CD4-positive, CD25-positive, alpha-beta regulatory T cell (primary cell): ENCODE measurements around the gene SMURF1. TPM values are rescaled to one million over a fixed set of nuclear protein-coding genes. Genes with fewer than 3 reads are reported as not detected.
A peak's percentile ranks its signal among the peaks of the same experiment; 100 is the strongest.

Experiments used
- ATAC-seq, 2 donors: fragments of 150-1000 bp; cut with Tn5 transposase; one replicate each; pipeline ENCODE4 v1.10.0; 2021; ENCODE audit warnings: low read depth in 2 of 2, moderate number of reproducible peaks in 2 of 2, moderate library complexity in 1 of 2
- DNase-seq, 3 donors: peaks; one replicate each; pipeline versions ENCODE4 v3.0.0 to v3.0.0-alpha.2; 2012 to 2022; ENCODE audit warnings: mixed read lengths in 1 of 3
- H3K27ac ChIP-seq: one replicate; pipeline ENCODE4 v1.7.0; 2013; ENCODE audit warnings: mild to moderate bottlenecking, low read length; ENCODE audit not compliant: insufficient read depth, poor library complexity, severe bottlenecking
- H3K27me3 ChIP-seq: one replicate; pipeline ENCODE4 v1.7.0; 2013; ENCODE audit warnings: low read length; ENCODE audit not compliant: control insufficient read depth, insufficient read depth
- H3K36me3 ChIP-seq: one replicate; pipeline ENCODE4 v1.7.0; 2013; ENCODE audit warnings: mild to moderate bottlenecking, low read length, moderate library complexity; ENCODE audit not compliant: control insufficient read depth, insufficient read depth
- H3K4me1 ChIP-seq: 2 replicates; pipeline ENCODE4 v1.7.0; 2013; ENCODE audit warnings: mild to moderate bottlenecking, low read length; ENCODE audit not compliant: insufficient read depth, control insufficient read depth, poor library complexity, severe bottlenecking
- H3K4me3 ChIP-seq: one replicate; pipeline ENCODE4 v1.7.0; 2013; ENCODE audit warnings: low read depth, mild to moderate bottlenecking, low read length, moderate library complexity
- H3K9me3 ChIP-seq, 2 experiments: 1 replicate in 1 of 2; 2 replicates in 1 of 2; pipeline ENCODE4 v1.7.0; 2013; ENCODE audit warnings: low read length in 2 of 2, mild to moderate bottlenecking in 1 of 2, moderate library complexity in 1 of 2; ENCODE audit not compliant: control insufficient read depth in 2 of 2
- H3K27ac Mint-ChIP-seq, 3 donors: one replicate each; pipeline ENCODE4 v1.8.0; 2020 to 2022; ENCODE audit warnings: mild to moderate bottlenecking in 3 of 3, mixed read lengths in 3 of 3, moderate library complexity in 2 of 3
- H3K27me3 Mint-ChIP-seq: one replicate; pipeline ENCODE4 v1.8.0; 2022; ENCODE audit warnings: mild to moderate bottlenecking, mixed read lengths
- H3K36me3 Mint-ChIP-seq: one replicate; pipeline ENCODE4 v1.8.0; 2020; ENCODE audit warnings: mixed read lengths
- H3K4me1 Mint-ChIP-seq, 4 donors: one replicate each; pipeline ENCODE4 v1.8.0; 2020 to 2022; ENCODE audit warnings: mixed read lengths in 4 of 4, mild to moderate bottlenecking in 1 of 4
- H3K4me3 Mint-ChIP-seq, 4 donors: one replicate each; pipeline ENCODE4 v1.8.0; 2020 to 2022; ENCODE audit warnings: mild to moderate bottlenecking in 4 of 4, mixed read lengths in 4 of 4, moderate library complexity in 3 of 4
- H3K9me3 Mint-ChIP-seq, 7 donors: one replicate each; pipeline ENCODE4 v1.8.0; 2020 to 2022; ENCODE audit warnings: mixed read lengths in 7 of 7, mild to moderate bottlenecking in 3 of 7, moderate library complexity in 2 of 7
- polyA plus RNA-seq, 4 donors: library from polyadenylated mRNA; unstranded; fragments of 300-500 nt; fragmentation: Illumina TruSeq; gene quantifications; one replicate each; pipeline ENCODE4 v1.2.3, GENCODE V29; 2021
- total RNA-seq: library from RNA; stranded (reverse); gene quantifications from one replicate; pipeline ENCODE4 v1.2.3, GENCODE V29; 2022

SMURF1 gene
- total RNA-seq (35.3 TPM), polyA plus RNA-seq (1 to 10 TPM; 1.3 to 2.1 (median 1.6) TPM)

DNA sequence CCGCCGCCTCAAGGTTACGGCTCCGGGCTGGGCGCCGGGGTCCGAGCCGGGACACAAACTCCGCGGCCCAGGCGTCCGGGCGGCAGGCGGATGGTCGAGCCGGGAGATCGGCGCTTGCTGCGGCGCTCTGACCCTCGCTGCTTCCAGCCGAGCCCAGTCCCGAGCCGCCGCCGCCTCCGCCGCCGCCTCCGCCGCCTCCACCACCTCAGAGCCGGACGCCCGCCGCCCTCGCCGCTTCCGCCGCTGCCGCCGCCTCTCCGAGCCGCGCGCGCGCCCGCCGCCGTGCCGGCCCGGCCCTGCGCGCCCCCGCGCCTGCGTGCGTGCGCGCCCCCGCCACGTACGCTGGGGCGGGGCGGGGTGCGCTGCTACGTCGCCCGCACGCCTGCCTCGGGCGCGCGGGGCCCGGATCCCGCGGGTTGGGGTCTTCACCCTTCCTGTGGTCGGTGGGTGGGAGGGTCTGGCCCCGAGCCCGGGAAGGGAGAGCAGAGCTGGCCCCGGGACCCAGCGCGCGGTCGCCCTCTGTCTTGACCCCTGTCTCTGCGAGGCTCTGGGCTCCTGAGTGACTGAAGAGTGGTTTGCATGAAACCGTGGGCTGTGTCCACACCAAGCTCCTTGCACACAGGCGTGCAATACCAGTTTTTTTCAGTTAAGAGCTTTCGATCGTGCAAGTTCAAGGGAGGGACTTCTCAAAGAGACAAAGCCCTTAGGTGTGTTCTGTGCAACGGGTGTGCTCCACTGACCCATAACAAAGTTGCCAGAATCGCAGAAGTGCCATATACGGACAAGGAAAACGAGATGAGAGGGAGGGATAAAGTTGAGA, at the start of gene SMURF1:
Gene SMURF1 (minus strand): TSS at position 256 of the 820 bp plus-strand sequence. CDS start 328 bp downstream, outside the sequence.
- H3K4me3 Mint-ChIP-seq, result peak within 1 kb of the TSS; percentile 91 to 99 (median 97)
- H3K27ac Mint-ChIP-seq, result peak within 1 kb of the TSS; percentile 88 to 97 (median 96)
- peak; percentile 62 to 83 (median 76) for DNase-seq
- Histone ChIP-seq H3K9me3 (no peaks in the 10 kb centered on the region), H3K36me3 (no peaks in the 10 kb centered on the region), H3K27me3 (peaks cover 3% of the 10 kb centered on the region), H3K27ac (peak within 1 kb of the TSS; percentile 88), H3K4me1 (peaks cover 22% of the 10 kb centered on the region), H3K4me3 (peak within 1 kb of the TSS; percentile 95)
- peaks cover 9% of the 10 kb centered on the region for H3K27me3 Mint-ChIP-seq
- H3K36me3 Mint-ChIP-seq, result no peaks in the 10 kb centered on the region
- peaks cover 0 to 1% (median 0%) of the 10 kb centered on the region in 7 donors for H3K9me3 Mint-ChIP-seq
- H3K4me1 Mint-ChIP-seq, result peaks cover 15 to 50% (median 32%) of the 10 kb centered on the region in 4 donors
- peak; percentile 68 to 70 for ATAC-seq

DNA sequence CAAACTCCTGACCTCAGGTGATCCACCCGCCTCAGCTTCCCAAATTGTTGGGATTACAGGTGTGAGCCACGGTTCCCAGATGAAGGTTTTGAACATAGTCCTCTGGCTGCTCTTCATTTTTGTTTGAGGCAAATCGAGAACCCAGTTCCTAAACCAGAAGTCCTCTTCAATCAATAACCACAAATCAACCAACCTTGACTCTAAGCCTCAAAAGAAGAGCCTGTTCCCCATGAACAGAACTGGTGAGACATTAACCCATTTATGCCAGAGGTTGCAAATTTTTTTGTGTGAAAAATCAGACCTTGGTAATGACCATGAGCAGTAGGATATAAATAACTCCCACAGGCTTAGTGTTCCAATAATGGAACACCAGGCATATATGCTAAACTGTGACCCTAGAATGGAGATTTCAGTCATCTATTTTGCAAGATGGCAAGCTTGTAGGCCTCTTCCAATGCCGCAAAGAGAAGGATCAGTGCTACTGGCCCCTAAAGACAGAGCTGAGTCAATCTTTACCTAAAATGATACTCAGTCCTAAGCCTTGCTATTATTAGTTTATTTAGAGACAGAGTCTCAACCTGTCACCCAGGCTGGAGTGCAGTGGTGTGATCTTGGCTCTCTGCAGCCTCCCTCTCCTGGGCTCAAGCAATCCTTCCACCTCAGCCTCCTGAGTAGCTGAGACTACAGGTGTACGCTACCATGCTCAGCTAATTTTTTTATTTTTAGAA, 48.1 kb upstream of the SMURF1 start:
- ATAC-seq (no peak), DNase-seq (no peak)
- no peaks in the 10 kb centered on the region for H3K36me3 Mint-ChIP-seq
- H3K4me3 Mint-ChIP-seq, result no peak overlapping the region
- H3K9me3 Mint-ChIP-seq, result peaks cover 0 to 13% (median 2%) of the 10 kb centered on the region in 7 donors
- Histone ChIP-seq H3K4me3 (no peak overlapping the region), H3K36me3 (no peaks in the 10 kb centered on the region), H3K27me3 (peaks cover 1% of the 10 kb centered on the region), H3K9me3 (peaks cover 0 to 1% of the 10 kb centered on the region in 2 experiments), H3K27ac (no peak overlapping the region), H3K4me1 (no peaks in the 10 kb centered on the region)
- H3K27ac Mint-ChIP-seq, result no peak overlapping the region
- H3K4me1 Mint-ChIP-seq, result no peaks in the 10 kb centered on the region
- H3K27me3 Mint-ChIP-seq, result peaks cover 11% of the 10 kb centered on the region

DNA sequence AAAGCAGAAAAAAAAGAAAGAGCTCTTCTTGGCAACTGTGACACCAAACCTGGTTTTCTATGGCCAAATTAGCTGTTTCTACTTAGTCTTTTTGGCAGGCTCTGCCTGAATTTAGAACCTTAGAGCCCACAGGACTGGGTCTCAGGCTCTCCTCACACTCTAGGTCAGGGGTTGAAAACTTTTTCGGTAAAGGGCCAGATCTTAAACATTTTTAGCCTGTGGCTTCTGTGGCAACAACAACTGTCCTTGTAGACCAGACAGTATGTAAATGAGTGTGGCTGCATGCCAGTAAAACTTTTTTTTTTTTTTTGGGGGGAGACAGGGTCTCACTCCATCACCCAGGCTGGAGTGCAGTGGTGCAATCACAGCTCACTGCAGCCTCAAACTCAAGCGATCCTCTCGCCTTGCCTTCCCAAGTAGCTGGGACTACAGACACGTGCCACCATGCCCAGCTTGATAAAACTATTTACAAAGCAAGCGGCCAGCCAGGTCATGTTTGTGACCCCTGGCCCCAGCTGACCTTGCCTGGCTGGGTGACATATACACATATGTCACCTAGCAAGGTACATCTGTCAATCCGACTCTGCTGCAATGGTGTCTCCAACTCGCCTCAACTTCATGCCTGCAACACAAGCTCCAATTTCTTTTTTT, 46.6 kb upstream of the SMURF1 start:
- Mint-ChIP-seq H3K27me3 (peaks cover 15% of the 10 kb centered on the region), H3K4me1 (no peaks in the 10 kb centered on the region), H3K4me3 (no peak overlapping the region), H3K36me3 (no peaks in the 10 kb centered on the region), H3K9me3 (peaks cover 0 to 12% (median 0%) of the 10 kb centered on the region in 7 donors), H3K27ac (no peak overlapping the region)
- Histone ChIP-seq H3K9me3 (no peaks in the 10 kb centered on the region), H3K4me3 (no peak overlapping the region), H3K27me3 (peaks cover 1% of the 10 kb centered on the region), H3K4me1 (no peaks in the 10 kb centered on the region), H3K36me3 (no peaks in the 10 kb centered on the region), H3K27ac (no peak overlapping the region)
- ATAC-seq (no peak), DNase-seq (no peak)

DNA sequence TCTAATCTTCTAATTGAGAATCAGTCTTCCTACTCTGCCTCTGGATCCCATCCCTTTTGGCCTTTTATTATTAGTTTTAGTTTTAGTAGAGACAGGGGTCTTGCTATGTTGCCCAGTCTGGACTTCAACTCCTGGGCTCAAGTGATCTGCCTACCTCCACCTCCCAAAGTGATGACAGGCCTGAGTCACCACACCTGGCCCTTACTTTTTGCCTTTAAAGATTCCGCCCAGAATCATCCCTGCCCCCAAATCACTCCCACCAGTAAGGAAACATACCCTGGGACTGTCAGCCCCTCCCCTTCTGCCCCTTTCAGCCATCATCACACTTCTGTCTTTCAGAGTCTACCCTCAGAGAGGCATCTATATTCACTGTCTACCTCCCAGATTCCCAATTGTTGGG, 45.3 kb upstream of the SMURF1 start:
- no peak overlapping the region for H3K4me3 Mint-ChIP-seq
- no peaks in the 10 kb centered on the region for H3K4me1 ChIP-seq
- H3K4me3 ChIP-seq, result no peak overlapping the region
- H3K27ac Mint-ChIP-seq, result no peak overlapping the region
- H3K9me3 ChIP-seq, result no peaks in the 10 kb centered on the region
- peaks cover 15% of the 10 kb centered on the region for H3K27me3 Mint-ChIP-seq
- H3K9me3 Mint-ChIP-seq, result peaks cover 0 to 9% (median 0%) of the 10 kb centered on the region in 7 donors
- DNase-seq (no peak), ATAC-seq (no peak)
- H3K27me3 ChIP-seq, result no peaks in the 10 kb centered on the region
- no peaks in the 10 kb centered on the region for H3K4me1 Mint-ChIP-seq
- H3K36me3 Mint-ChIP-seq, result no peaks in the 10 kb centered on the region
- H3K36me3 ChIP-seq, result no peaks in the 10 kb centered on the region
- H3K27ac ChIP-seq, result no peak overlapping the region

DNA sequence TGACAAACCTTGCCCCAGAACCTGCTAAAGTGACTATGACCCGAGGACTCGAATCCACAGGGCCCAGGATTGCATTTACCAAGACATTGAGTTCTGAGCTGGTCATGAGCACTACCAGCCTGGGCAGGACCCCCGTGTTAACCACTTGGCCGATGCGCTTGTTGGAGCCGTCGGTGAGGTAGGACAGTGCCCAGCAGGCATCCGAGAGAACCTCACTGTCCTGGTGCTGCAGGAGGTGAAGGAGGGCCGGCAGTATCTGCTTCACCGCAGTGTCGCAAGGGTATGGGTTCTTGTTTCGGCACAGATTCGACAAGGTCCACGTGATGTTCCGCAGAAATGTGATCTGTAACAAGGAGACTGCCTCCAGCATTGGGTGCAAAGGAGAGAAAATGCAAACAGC, 44.3 kb upstream of the SMURF1 start:
- Mint-ChIP-seq H3K4me3 (no peak overlapping the region), H3K4me1 (no peaks in the 10 kb centered on the region), H3K27me3 (peaks cover 13% of the 10 kb centered on the region), H3K9me3 (peaks cover 0 to 9% (median 0%) of the 10 kb centered on the region in 7 donors), H3K36me3 (no peaks in the 10 kb centered on the region), H3K27ac (no peak overlapping the region)
- Histone ChIP-seq H3K4me1 (no peaks in the 10 kb centered on the region), H3K36me3 (no peaks in the 10 kb centered on the region), H3K9me3 (no peaks in the 10 kb centered on the region), H3K27me3 (no peaks in the 10 kb centered on the region), H3K4me3 (no peak overlapping the region), H3K27ac (no peak overlapping the region)
- no peak for DNase-seq
- ATAC-seq, result no peak

DNA sequence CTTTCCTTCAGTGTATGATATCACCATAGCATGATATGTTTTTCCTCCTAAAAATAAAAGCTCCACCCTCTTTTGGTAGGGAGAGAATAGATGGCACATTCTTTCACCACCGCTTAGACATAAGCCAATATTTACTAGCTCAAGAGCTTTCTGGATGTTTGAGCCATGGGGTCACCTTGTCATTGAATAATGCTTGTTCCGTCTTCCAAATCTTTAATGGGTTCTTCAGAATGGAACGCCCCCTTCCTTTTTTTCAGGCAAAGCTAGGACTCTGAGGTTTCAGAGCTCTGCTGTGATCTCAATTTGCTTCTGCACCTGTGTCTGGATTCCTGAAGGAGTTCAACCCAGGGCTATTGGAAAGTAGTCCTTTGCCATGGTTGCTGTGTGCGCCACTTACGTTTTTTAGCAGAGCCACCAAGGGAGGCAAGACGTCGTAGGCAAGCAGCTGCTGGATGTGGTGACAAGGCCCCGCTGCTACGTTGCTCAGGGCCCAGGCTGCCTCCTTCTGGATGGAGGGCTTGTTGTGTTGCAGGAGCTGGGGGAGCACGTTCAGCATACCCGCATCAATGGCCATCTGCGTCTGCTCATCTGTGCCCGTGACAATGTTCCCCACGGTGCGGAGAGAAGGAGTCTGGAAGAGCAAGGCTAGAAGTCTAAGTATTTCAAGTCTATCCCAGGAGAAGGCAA, 40.8 kb upstream of the SMURF1 start:
- Histone ChIP-seq H3K4me1 (no peaks in the 10 kb centered on the region), H3K27ac (no peak overlapping the region), H3K27me3 (peaks cover 2% of the 10 kb centered on the region), H3K36me3 (no peaks in the 10 kb centered on the region), H3K4me3 (no peak overlapping the region), H3K9me3 (no peaks in the 10 kb centered on the region)
- Mint-ChIP-seq H3K4me3 (no peak overlapping the region), H3K9me3 (peaks cover 0 to 4% (median 0%) of the 10 kb centered on the region in 7 donors), H3K27ac (no peak overlapping the region), H3K36me3 (no peaks in the 10 kb centered on the region), H3K4me1 (no peaks in the 10 kb centered on the region), H3K27me3 (peaks cover 8% of the 10 kb centered on the region)
- no peak for ATAC-seq
- DNase-seq, result no peak

DNA sequence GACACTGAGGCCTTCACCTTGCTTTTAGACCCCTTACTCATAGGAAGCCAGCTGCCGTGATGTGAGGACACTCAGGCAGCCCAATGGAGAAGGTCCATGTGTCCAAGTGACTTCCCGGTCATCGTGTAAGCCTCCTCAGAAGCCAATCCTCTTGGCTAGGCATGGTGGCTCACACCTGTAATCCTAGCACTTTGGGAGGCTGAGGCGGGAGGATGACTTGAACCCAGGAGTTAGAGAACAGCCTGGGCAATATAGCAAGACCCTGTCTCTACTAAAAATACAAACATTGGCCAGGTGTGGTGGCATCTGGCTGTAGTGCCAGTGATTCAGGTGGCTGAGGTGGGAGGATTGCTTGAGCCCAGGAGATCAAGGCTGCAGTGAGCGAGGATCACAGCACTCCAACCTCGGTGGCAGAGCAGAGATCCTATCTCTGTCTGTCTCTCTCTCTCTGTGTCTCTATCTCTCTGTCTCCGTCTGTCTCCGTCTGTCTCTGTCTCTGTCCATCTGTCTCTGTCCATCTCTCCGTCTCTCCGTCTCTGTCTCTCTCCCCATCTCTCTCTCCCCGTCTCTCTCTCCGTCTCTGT, 36.3 kb upstream of the SMURF1 start:
- no peaks in the 10 kb centered on the region for H3K36me3 ChIP-seq
- H3K27me3 Mint-ChIP-seq, result no peaks in the 10 kb centered on the region
- DNase-seq (no peak), ATAC-seq (no peak)
- no peaks in the 10 kb centered on the region for H3K36me3 Mint-ChIP-seq
- no peak overlapping the region for H3K27ac ChIP-seq
- no peak overlapping the region for H3K4me3 Mint-ChIP-seq
- H3K4me3 ChIP-seq, result no peak overlapping the region
- H3K9me3 Mint-ChIP-seq, result no peaks in the 10 kb centered on the region
- no peaks in the 10 kb centered on the region for H3K9me3 ChIP-seq
- H3K27me3 ChIP-seq, result peaks cover 2% of the 10 kb centered on the region
- no peak overlapping the region for H3K27ac Mint-ChIP-seq
- no peaks in the 10 kb centered on the region for H3K4me1 ChIP-seq
- H3K4me1 Mint-ChIP-seq, result no peaks in the 10 kb centered on the region
